ENCODE results near the gene GNB2.

DNA sequence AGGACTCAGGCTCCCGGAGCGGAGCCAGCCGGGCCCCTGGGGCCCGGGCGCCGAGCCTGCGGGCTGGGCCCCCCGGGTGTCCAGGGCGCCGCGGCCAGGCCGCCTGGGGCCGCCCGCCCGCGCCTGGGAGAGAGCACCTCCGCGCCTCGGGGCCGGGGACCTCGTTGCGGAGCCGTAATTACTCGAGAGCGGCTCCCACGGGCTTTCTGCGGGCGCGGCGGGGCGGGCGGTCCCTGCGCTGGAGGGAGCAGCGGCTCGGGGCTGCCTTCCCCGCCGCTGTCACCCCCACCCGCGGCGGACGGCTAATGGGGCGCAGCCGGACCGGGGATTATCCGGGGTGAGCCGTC lies 1.5 kb downstream of the GNB2 start:
- TF ChIP-seq CTCF (IDR thresholded peaks at IDR 0.05) (no peak), ZFX (IDR thresholded peaks at IDR 0.05; ENCODE audit: borderline replicate concordance) (no peak)
